NB4 (cell line): ENCODE results near the gene CCDC106.

ENCODE experiments used
- DNase-seq: peaks from one replicate; pipeline ENCODE4 v3.0.0; 2010; ENCODE audit warnings: low read depth
- H3K4me3 ChIP-seq: one replicate; pipeline ENCODE4 v1.5.1; 2011; ENCODE audit warnings: mild to moderate bottlenecking, low read depth, low read length, moderate library complexity
- MYC ChIP-seq: IDR thresholded peaks from 2 replicates; pipeline ENCODE4 v1.6.1; 2011; ENCODE audit warnings: low read depth, low read length
- POLR2A ChIP-seq: IDR thresholded peaks from 2 replicates; pipeline ENCODE4 v1.6.1; 2011; ENCODE audit warnings: mild to moderate bottlenecking; ENCODE audit not compliant: insufficient read length; ENCODE audit errors: extremely low read depth
- TF ChIP-seq, protein P1 (sequence below): IDR thresholded peaks from one replicate; pipeline ENCODE4 v1.5.1; 2012; ENCODE audit warnings: low read depth, low read length
- TF ChIP-seq, protein P2 (sequence below): IDR thresholded peaks from 2 replicates; pipeline ENCODE4 v1.6.1; 2011; ENCODE audit warnings: low read depth, low read length

Gene CCDC106

DNA sequence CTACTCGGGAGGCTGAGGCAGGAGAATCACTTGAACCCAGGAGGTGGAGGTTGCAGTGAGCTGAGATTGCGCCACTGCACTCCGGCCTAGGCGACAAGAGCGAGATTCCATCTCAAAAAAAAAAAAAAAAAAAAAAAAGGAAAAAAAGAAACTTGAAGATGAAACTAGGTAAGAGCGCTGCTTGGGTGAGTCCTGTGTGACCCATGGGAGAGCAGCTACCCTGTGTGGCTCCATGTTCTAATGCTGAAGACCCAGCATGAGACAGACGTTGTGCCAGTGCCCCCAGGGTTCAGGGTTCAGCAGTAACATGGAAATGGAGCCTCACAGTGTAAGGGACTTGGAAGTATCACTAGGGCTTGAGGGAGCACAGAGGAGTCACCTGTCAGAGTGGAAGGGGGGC lies 29.6 kb upstream of the CCDC106 start:
- H3K4me3 ChIP-seq = no peak overlapping the region
- DNase-seq = no peak
- TF ChIP-seq, protein P1, sequence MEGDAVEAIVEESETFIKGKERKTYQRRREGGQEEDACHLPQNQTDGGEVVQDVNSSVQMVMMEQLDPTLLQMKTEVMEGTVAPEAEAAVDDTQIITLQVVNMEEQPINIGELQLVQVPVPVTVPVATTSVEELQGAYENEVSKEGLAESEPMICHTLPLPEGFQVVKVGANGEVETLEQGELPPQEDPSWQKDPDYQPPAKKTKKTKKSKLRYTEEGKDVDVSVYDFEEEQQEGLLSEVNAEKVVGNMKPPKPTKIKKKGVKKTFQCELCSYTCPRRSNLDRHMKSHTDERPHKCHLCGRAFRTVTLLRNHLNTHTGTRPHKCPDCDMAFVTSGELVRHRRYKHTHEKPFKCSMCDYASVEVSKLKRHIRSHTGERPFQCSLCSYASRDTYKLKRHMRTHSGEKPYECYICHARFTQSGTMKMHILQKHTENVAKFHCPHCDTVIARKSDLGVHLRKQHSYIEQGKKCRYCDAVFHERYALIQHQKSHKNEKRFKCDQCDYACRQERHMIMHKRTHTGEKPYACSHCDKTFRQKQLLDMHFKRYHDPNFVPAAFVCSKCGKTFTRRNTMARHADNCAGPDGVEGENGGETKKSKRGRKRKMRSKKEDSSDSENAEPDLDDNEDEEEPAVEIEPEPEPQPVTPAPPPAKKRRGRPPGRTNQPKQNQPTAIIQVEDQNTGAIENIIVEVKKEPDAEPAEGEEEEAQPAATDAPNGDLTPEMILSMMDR = no peak
- TF ChIP-seq, protein P2, sequence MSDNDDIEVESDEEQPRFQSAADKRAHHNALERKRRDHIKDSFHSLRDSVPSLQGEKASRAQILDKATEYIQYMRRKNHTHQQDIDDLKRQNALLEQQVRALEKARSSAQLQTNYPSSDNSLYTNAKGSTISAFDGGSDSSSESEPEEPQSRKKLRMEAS = no peak
- TF ChIP-seq MYC (no peak), POLR2A (no peak)

DNA sequence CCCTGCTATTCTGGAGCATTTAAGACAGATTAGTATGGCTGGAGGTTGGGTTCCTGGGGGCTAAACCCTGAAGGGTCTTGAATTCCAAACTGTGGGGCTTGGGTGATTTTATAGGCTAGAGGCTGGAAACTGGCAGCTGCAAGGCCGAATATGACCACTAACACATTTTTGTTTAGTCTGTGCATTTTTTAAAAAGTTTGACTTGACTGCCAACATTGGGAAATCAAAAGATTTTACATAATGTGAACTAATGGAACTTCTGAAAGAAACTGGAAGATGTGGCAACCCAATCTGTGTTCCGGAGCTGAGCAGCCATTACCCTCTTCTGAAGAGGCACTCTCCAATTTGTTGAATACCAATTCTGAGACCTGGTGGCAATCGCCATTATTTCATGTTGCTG lies 28.7 kb upstream of the CCDC106 start:
- TF ChIP-seq MYC (no peak), POLR2A (no peak)
- TF ChIP-seq, protein P1 = no peak
- TF ChIP-seq, protein P2 = no peak
- no peak overlapping the region for H3K4me3 ChIP-seq
- DNase-seq = no peak

DNA sequence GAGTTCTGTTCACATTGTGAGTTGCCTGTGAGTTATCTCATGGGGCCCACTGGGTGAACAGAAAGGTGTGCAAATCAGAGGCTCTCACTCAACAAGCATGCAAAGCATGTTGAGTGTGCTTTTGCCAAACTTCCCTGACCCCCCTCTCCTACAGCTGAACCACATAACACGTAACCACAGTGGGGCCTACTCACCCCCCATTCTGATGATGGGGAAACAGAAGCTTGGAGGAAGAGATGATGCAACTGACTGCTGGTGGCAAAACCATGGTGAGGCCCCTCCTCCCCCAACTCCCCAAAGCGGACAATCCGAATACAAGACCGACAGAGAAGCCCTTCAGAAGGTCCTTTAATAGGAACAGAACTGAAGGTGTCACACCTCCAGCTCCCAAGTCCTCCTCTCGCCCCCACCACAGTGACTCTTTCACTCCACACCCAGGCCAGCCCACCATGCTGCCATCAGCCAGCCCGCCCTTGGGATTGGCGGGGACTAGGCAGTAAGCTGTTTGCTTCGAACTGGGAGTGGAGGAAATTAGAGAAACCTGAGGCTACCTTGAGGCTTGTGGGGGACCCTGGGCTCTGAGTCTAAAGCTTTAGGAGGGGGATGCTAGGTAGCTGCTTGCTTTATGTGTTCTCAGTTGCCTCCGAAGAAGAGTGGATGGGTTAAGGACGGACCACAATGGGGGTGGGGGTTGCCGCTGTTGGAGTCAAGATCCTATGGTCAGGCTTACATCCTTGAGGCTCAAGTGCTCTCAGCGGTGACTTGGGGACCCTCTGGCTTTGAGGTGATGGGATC lies 27.4 kb upstream of the CCDC106 start:
- peak; percentile 45 for TF ChIP-seq MYC
- TF ChIP-seq, protein P2 = peak; percentile 53; the same call in 1 of the 2 replicates
- TF ChIP-seq, protein P1 = no peak
- DNase-seq = peak; percentile 91
- no peak overlapping the region for H3K4me3 ChIP-seq

DNA sequence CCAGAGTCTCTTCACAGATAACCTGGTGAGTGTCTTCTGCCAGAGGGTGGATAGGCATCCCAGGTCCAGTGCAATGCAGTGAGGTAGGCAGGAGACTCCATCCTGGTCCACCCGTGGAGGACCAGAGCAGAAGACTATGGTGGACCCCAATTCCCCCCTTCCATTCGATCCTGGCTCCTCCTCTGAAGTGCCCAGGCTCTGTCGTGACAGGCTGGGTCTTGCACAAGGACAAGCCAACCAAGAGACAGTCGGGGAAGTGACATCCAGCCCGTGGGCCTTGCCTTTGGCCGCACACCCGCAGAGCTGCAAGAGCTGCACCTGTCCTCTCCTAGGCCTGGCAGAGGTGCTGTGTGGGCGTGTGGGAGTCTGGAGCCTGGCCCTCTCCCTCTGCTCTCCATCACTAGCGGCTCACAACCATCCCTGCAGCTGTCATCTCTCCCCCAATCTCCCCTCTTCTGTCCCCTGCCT lies 26.8 kb upstream of the CCDC106 start:
- TF ChIP-seq, protein P2 = no peak
- peak overlapping the region; percentile 25 for H3K4me3 ChIP-seq
- peak; percentile 59 for DNase-seq

DNA sequence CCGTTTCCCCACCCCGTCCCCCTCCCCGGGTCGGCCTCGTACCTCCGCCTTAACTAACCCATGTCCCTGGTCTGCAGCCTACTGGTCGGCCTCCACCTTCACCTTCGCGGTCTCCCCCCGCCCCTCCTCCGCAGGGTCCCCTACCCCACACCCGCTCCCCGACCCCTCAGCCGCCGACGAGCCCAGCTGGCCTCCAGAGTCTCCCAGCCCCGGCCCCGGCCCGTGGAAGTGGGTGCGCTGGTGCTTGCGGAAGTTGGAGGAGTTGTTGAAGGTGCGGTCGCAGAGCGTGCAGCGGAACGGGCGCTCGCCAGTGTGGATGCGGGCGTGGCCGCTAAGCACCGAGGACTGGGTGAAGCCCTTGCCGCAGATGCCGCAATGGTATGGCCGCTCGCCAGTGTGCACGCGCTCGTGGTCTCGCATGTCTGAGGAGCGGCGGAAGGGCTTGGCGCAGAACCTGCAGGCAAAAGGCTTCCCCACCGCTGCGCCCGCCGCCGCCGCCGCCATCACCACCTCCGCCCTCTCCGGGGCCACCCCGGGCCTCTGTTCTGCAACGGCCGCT lies 26.3 kb upstream of the CCDC106 start:
- no peak overlapping the region for H3K4me3 ChIP-seq
- TF ChIP-seq, protein P2 = no peak
- TF ChIP-seq MYC (no peak), POLR2A (no peak)
- TF ChIP-seq, protein P1 = no peak
- DNase-seq = peak; percentile 77
